IMR-90 (cell line): ENCODE data around the gene CTR9. TPM values are rescaled to one million over a fixed set of nuclear protein-coding genes. Genes with fewer than 3 reads are reported as not detected.

ENCODE experiments used
- ATAC-seq: fragments of 200-7000 bp; cut with Tn5 transposase; 2 replicates; pipeline ENCODE4 v1.9.1; 2020; ENCODE audit warnings: low read depth, mild to moderate bottlenecking, moderate library complexity
- BruUV-seq: library from RNA; stranded (reverse); fragments of 400-500 nt; replicated peaks from 2 replicates; lab custom pipeline; 2021; lab: Mats Ljungman, UMichigan
- CTCF ChIA-PET: fragments of 300-600 bp; formaldehyde crosslinking; extraction: SDS; loops from one replicate; lab custom pipeline; 2021; ENCODE audit warnings: antibody characterized with exemption; lab: Yijun Ruan, JAX
- POLR2A ChIA-PET: fragments of 300-600 bp; sonication (Branson Sonifier 250); formaldehyde crosslinking; loops from one replicate; lab custom pipeline; 2022; ENCODE audit warnings: antibody characterized with exemption; ENCODE audit not compliant: unreplicated experiment; lab: Charles Lee
- DNase-seq: peaks from one replicate; pipeline ENCODE4 v3.0.0; 2013
- H2AFZ ChIP-seq: replicated peaks from 2 replicates; pipeline ENCODE3; 2013; ENCODE audit warnings: low read length, mild to moderate bottlenecking; ENCODE audit not compliant: poor library complexity
- H2AK5ac ChIP-seq: 2 replicates; pipeline ENCODE4 v1.6.1; 2013; ENCODE audit warnings: low read depth, low read length, inconsistent platforms
- H2AK9ac ChIP-seq: replicated peaks from 2 replicates; pipeline ENCODE3; 2013; ENCODE audit warnings: mild to moderate bottlenecking, low read depth, low read length, moderate library complexity; ENCODE audit not compliant: poor library complexity
- H2BK120ac ChIP-seq: 2 replicates; pipeline ENCODE4 v1.6.1; 2013; ENCODE audit warnings: low read depth, low read length, inconsistent platforms
- H2BK15ac ChIP-seq: 3 replicates; pipeline ENCODE4 v1.6.1; 2013; ENCODE audit warnings: low read depth, low read length, inconsistent platforms
- H2BK20ac ChIP-seq: 2 replicates; pipeline ENCODE4 v1.6.1; 2013; ENCODE audit warnings: low read depth, mild to moderate bottlenecking, inconsistent platforms, low read length, moderate library complexity
- H2BK5ac ChIP-seq: 2 replicates; pipeline ENCODE4 v1.6.1; 2013; ENCODE audit warnings: mild to moderate bottlenecking, low read depth, low read length, inconsistent platforms; ENCODE audit not compliant: poor library complexity, severe bottlenecking
- H3K14ac ChIP-seq: replicated peaks from 2 replicates; pipeline ENCODE4 v1.6.1; 2013; ENCODE audit warnings: low read depth, low read length, inconsistent platforms
- H3K18ac ChIP-seq: 2 replicates; pipeline ENCODE4 v1.6.1; 2013; ENCODE audit warnings: low read depth, low read length, control low read depth
- H3K23ac ChIP-seq: 2 replicates; pipeline ENCODE4 v1.6.1; 2013; ENCODE audit warnings: low read depth, low read length, inconsistent platforms
- H3K27ac ChIP-seq: 2 replicates; pipeline ENCODE4 v1.5.1; 2013; ENCODE audit warnings: mild to moderate bottlenecking, control low read depth, low read length; ENCODE audit not compliant: insufficient read depth
- H3K27me3 ChIP-seq: 2 replicates; pipeline ENCODE4 v1.6.1; 2013; ENCODE audit warnings: low read length; ENCODE audit not compliant: control insufficient read depth, insufficient read depth
- H3K36me3 ChIP-seq: 2 replicates; pipeline ENCODE4 v1.6.1; 2013; ENCODE audit warnings: low read length, mixed read lengths; ENCODE audit not compliant: control insufficient read depth, insufficient read depth
- H3K4ac ChIP-seq: 2 replicates; pipeline ENCODE4 v1.6.1; 2013; ENCODE audit warnings: low read depth, low read length, inconsistent platforms
- H3K4me1 ChIP-seq: 2 replicates; pipeline ENCODE4 v1.6.1; 2013; ENCODE audit warnings: low read length, mixed read lengths; ENCODE audit not compliant: control insufficient read depth, insufficient read depth
- H3K4me2 ChIP-seq: 2 replicates; pipeline ENCODE4 v1.6.1; 2013; ENCODE audit warnings: low read depth, mild to moderate bottlenecking, control low read depth, low read length, moderate library complexity
- H3K4me3 ChIP-seq: 2 replicates; pipeline ENCODE4 v1.5.1; 2013; ENCODE audit warnings: low read depth, mild to moderate bottlenecking, control low read depth, low read length, moderate library complexity; ENCODE audit not compliant: insufficient read depth
- H3K56ac ChIP-seq: 2 replicates; pipeline ENCODE4 v1.6.1; 2013; ENCODE audit warnings: low read length, inconsistent platforms; ENCODE audit not compliant: insufficient read depth; ENCODE audit errors: extremely low read depth
- H3K79me1 ChIP-seq, 2 experiments: 2 replicates each; pipeline ENCODE4 v1.6.1; 2013; ENCODE audit warnings: low read length in 2 of 2, inconsistent platforms in 1 of 2, low read depth in 1 of 2
- H3K9ac ChIP-seq: 2 replicates; pipeline ENCODE4 v1.6.1; 2013; ENCODE audit warnings: low read depth, low read length, control low read depth
- H3K9me1 ChIP-seq: 2 replicates; pipeline ENCODE4 v1.6.1; 2013; ENCODE audit warnings: low read length, inconsistent platforms; ENCODE audit not compliant: insufficient read depth
- H3K9me3 ChIP-seq: 2 replicates; pipeline ENCODE4 v1.6.1; 2013; ENCODE audit warnings: low read length; ENCODE audit not compliant: control insufficient read depth, insufficient read depth
- H4K20me1 ChIP-seq: 2 replicates; pipeline ENCODE4 v1.6.1; 2013; ENCODE audit warnings: low read length, inconsistent platforms; ENCODE audit not compliant: insufficient read depth
- H4K5ac ChIP-seq: 2 replicates; pipeline ENCODE4 v1.6.1; 2013; ENCODE audit warnings: mild to moderate bottlenecking, low read depth, low read length, control low read depth
- H4K8ac ChIP-seq, 2 experiments: 2 replicates each; pipeline ENCODE4 v1.6.1; 2013; ENCODE audit warnings: low read depth in 2 of 2, low read length in 2 of 2, control low read depth in 1 of 2, inconsistent platforms in 1 of 2
- H4K91ac ChIP-seq: 2 replicates; pipeline ENCODE4 v1.6.1; 2013; ENCODE audit warnings: low read depth, low read length, inconsistent platforms; ENCODE audit not compliant: insufficient read depth
- BHLHE40 ChIP-seq: fragments of 150-350 bp; IDR thresholded peaks from 2 replicates; pipeline ENCODE4 v1.6.1; 2016; ENCODE audit warnings: mild to moderate bottlenecking, low read depth, low read length
- CEBPB ChIP-seq: IDR thresholded peaks from 2 replicates; pipeline ENCODE4 v1.6.1; 2012; ENCODE audit warnings: low read depth, low read length, improper control_type of control experiment
- CHD1 ChIP-seq: IDR thresholded peaks from 2 replicates; pipeline ENCODE4 v1.6.1; 2012; ENCODE audit warnings: low read depth, low read length, improper control_type of control experiment
- FOS ChIP-seq: fragments of 150-350 bp; IDR thresholded peaks from 2 replicates; pipeline ENCODE4 v1.6.1; 2016; ENCODE audit warnings: low read depth, low read length
- MAFK ChIP-seq: IDR thresholded peaks from 2 replicates; pipeline ENCODE4 v1.6.1; 2012; ENCODE audit warnings: low read depth, low read length, improper control_type of control experiment
- MAZ ChIP-seq: IDR thresholded peaks from 2 replicates; pipeline ENCODE4 v1.6.1; 2012; ENCODE audit warnings: low read depth, mild to moderate bottlenecking, low read length, improper control_type of control experiment, moderate library complexity, borderline replicate concordance
- MXI1 ChIP-seq: IDR thresholded peaks from 2 replicates; pipeline ENCODE4 v1.6.1; 2012; ENCODE audit warnings: low read depth, mild to moderate bottlenecking, low read length, moderate library complexity, borderline replicate concordance
- NFE2L2 ChIP-seq: fragments of 150-350 bp; IDR thresholded peaks from 2 replicates; pipeline ENCODE4 v1.6.1; 2016; ENCODE audit warnings: low read depth, mild to moderate bottlenecking, low read length
- POLR2A ChIP-seq: IDR thresholded peaks from 2 replicates; pipeline ENCODE4 v1.6.1; 2012; ENCODE audit warnings: mild to moderate bottlenecking, low read depth, low read length
- RAD21 ChIP-seq: IDR thresholded peaks from 2 replicates; pipeline ENCODE4 v1.6.1; 2012; ENCODE audit warnings: low read length, improper control_type of control experiment
- RCOR1 ChIP-seq: IDR thresholded peaks from 2 replicates; pipeline ENCODE4 v1.6.1; 2012; ENCODE audit warnings: mild to moderate bottlenecking, low read length, improper control_type of control experiment; ENCODE audit not compliant: insufficient replicate concordance
- SMC3 ChIP-seq: fragments of 150-350 bp; IDR thresholded peaks from 2 replicates; pipeline ENCODE4 v1.6.1; 2016; ENCODE audit warnings: low read depth, mild to moderate bottlenecking, antibody characterized with exemption, low read length, moderate library complexity
- WGBS, 2 experiments: methylation state at CpG; one replicate each; pipeline versions ENCODE4 v1.1.5 to v1.1.7; 2013; ENCODE audit warnings: missing lambda C conversion rate in 2 of 2; ENCODE audit not compliant: insufficient read length in 1 of 2; ENCODE audit errors: extremely low coverage in 2 of 2; 5-methylcytosine and 5-hydroxymethylcytosine counted together
- dilution Hi-C: fragments of 300-500 bp; cut with HindIII; formaldehyde crosslinking; loops from one replicate; pipeline ENCODE4 v1.14.3; 2018; ENCODE audit warnings: low sequenced_read_pairs; ENCODE audit not compliant: unreplicated experiment
- in situ Hi-C: fragments of 300-500 bp; cut with MboI; formaldehyde crosslinking; loops from 3 replicates; pipeline ENCODE4 v1.14.3; 2019; ENCODE audit warnings: low sequenced_read_pairs, inconsistent platforms, mixed read lengths
- intact Hi-C: fragments of 100-400 bp; cut with micrococcal nuclease; formaldehyde crosslinking; loops from 2 replicates; pipeline ENCODE4 v1.10.0; 2022
- polyA plus RNA-seq, 3 experiments: library from polyadenylated mRNA; depleted of rRNA; stranded (reverse); fragments of >200 nt; gene quantifications; 2 replicates each; pipeline ENCODE4 v1.2.3, GENCODE V29; 2012; ENCODE audit warnings: low replicate concordance in 1 of 3
- total RNA-seq: library from RNA; depleted of rRNA; stranded (reverse); fragments of >200 nt; gene quantifications from 2 replicates; pipeline ENCODE4 v1.2.3, GENCODE V29; 2012
- TF ChIP-seq, protein P1 (sequence below): fragments of 150-350 bp; IDR thresholded peaks from 2 replicates; pipeline ENCODE4 v1.6.1; 2016; ENCODE audit warnings: low read depth, mild to moderate bottlenecking, low read length, moderate library complexity, borderline replicate concordance
- TF ChIP-seq, protein P2 (sequence below): fragments of 150-350 bp; IDR thresholded peaks from 2 replicates; pipeline ENCODE4 v1.6.1; 2017; ENCODE audit warnings: mild to moderate bottlenecking, antibody characterized with exemption, low read length, low read depth
- TF ChIP-seq, protein P3 (sequence below): conservative IDR thresholded peaks from 2 replicates; pipeline ENCODE4 v1.5.1; 2012; ENCODE audit warnings: mild to moderate bottlenecking, low read depth, low read length, improper control_type of control experiment

CTR9 gene
- total and polyA plus RNA-seq, 2 of the 4 experiments (the other 2 are of a cell fraction): 16.8 to 37.1 TPM

DNA sequence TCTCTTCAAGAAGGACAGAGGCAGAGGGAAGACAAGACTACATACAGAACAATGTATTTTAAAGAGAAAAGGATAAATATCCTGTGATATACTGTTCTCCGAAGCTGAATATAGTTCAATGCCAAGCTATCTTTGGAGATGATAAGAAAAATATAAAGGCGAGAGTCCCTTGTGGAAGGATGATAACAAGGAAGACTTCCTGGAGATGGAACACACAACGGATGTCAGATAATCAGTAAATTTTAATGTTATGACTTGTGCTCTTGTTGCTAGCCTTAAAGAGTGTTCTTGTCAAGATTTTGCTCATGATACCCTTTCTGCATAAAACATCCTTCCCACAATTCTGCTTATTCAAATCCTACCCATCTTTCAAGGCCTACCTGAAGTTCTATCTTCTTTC is 6.8 kb upstream of the CTR9 start:
- no peak overlapping the region for H4K91ac ChIP-seq
- no peak for TF ChIP-seq MAZ
- no peak for TF ChIP-seq RAD21
- TF ChIP-seq MAFK: no peak
- no peak for TF ChIP-seq SMC3
- no peak for TF ChIP-seq FOS
- no peak for TF ChIP-seq POLR2A
- TF ChIP-seq, protein P1, sequence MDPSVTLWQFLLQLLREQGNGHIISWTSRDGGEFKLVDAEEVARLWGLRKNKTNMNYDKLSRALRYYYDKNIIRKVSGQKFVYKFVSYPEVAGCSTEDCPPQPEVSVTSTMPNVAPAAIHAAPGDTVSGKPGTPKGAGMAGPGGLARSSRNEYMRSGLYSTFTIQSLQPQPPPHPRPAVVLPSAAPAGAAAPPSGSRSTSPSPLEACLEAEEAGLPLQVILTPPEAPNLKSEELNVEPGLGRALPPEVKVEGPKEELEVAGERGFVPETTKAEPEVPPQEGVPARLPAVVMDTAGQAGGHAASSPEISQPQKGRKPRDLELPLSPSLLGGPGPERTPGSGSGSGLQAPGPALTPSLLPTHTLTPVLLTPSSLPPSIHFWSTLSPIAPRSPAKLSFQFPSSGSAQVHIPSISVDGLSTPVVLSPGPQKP: no peak
- TF ChIP-seq NFE2L2: no peak
- TF ChIP-seq, protein P2, sequence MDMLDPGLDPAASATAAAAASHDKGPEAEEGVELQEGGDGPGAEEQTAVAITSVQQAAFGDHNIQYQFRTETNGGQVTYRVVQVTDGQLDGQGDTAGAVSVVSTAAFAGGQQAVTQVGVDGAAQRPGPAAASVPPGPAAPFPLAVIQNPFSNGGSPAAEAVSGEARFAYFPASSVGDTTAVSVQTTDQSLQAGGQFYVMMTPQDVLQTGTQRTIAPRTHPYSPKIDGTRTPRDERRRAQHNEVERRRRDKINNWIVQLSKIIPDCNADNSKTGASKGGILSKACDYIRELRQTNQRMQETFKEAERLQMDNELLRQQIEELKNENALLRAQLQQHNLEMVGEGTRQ: no peak
- no peak for TF ChIP-seq BHLHE40
- TF ChIP-seq CHD1: no peak
- TF ChIP-seq RCOR1: no peak
- TF ChIP-seq, protein P3, sequence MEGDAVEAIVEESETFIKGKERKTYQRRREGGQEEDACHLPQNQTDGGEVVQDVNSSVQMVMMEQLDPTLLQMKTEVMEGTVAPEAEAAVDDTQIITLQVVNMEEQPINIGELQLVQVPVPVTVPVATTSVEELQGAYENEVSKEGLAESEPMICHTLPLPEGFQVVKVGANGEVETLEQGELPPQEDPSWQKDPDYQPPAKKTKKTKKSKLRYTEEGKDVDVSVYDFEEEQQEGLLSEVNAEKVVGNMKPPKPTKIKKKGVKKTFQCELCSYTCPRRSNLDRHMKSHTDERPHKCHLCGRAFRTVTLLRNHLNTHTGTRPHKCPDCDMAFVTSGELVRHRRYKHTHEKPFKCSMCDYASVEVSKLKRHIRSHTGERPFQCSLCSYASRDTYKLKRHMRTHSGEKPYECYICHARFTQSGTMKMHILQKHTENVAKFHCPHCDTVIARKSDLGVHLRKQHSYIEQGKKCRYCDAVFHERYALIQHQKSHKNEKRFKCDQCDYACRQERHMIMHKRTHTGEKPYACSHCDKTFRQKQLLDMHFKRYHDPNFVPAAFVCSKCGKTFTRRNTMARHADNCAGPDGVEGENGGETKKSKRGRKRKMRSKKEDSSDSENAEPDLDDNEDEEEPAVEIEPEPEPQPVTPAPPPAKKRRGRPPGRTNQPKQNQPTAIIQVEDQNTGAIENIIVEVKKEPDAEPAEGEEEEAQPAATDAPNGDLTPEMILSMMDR: no peak
- no peak for TF ChIP-seq MXI1
- no peak for TF ChIP-seq CEBPB
- H3K9me3 ChIP-seq: no peaks in the 10 kb centered on the region
- ATAC-seq: no peak
- no peak overlapping the region for H3K14ac ChIP-seq
- H3K36me3 ChIP-seq: no peaks in the 10 kb centered on the region
- no peak overlapping the region for H3K27ac ChIP-seq
- no peak overlapping the region for H2AFZ ChIP-seq
- H4K8ac ChIP-seq: no peak overlapping the region
- WGBS, 2 experiments: no CpG with 5 or more reads among the region's 3 CpGs
- CTCF ChIA-PET: no interaction called here
- no peak overlapping the region for H3K56ac ChIP-seq
- no peak overlapping the region for H3K9ac ChIP-seq
- intact Hi-C loops: no loop called here
- no peak overlapping the region for H3K4ac ChIP-seq
- no peak overlapping the region for H3K4me2 ChIP-seq
- no peaks in the 10 kb centered on the region for H4K20me1 ChIP-seq
- no peak overlapping the region for H2AK9ac ChIP-seq
- no peaks in the 10 kb centered on the region for H3K79me1 ChIP-seq
- H2BK15ac ChIP-seq: no peak overlapping the region
- no peak overlapping the region for H3K4me3 ChIP-seq
- DNase-seq: no peak
- H2BK20ac ChIP-seq: no peak overlapping the region
- no peaks in the 10 kb centered on the region for H3K4me1 ChIP-seq
- H3K23ac ChIP-seq: no peak overlapping the region
- POLR2A ChIA-PET: no interaction called here
- H4K5ac ChIP-seq: no peak overlapping the region
- H3K27me3 ChIP-seq: no peaks in the 10 kb centered on the region
- in situ Hi-C loops: loop anchor here (25.0 kb wide), 2 partner anchors 532 to 757 kb away; no protein-coding TSS in a partner anchor
- dilution Hi-C loops: loop anchor here (25.0 kb wide), 1 partner anchor 232 kb away; no protein-coding TSS in a partner anchor
- BruUV-seq: no TSS peak
- no peak overlapping the region for H2BK5ac ChIP-seq
- no peaks in the 10 kb centered on the region for H3K9me1 ChIP-seq
- H2BK120ac ChIP-seq: no peak overlapping the region
- H2AK5ac ChIP-seq: no peak overlapping the region
- no peak overlapping the region for H3K18ac ChIP-seq
